Activated T-helper 1 cell treated with Interleukin-2 at 50 U/mL for 16 hours (primary cell): ENCODE results near the gene HPS4.
A peak's percentile ranks its signal among the peaks of the same experiment; 100 is the strongest.
"Not testable (repeated sequence)": the region's sequence is repeated elsewhere in the genome, so short reads cannot be mapped to it uniquely, and the experiment has no call there.

Experiments
- DNase-seq: peaks from one replicate; pipeline ENCODE4 v3.0.0-alpha.2; 2020; ENCODE audit warnings: low read depth

HPS4 gene

GRCh38 chr22:26442086-26442756, 41.4 kb downstream of the HPS4 start:
- DNase-seq, result no peak

- no peak for DNase-seq
Measured at GRCh38 chr22:26439559-26439958, 44.0 kb downstream of the HPS4 start.

- DNase-seq, result not testable (repeated sequence)
Measured at GRCh38 chr22:26438776-26439175, 44.8 kb downstream of the HPS4 start.

- DNase-seq, result no peak
Measured at GRCh38 chr22:26437694-26438392, 45.7 kb downstream of the HPS4 start.

- DNase-seq, result no peak
Measured at GRCh38 chr22:26436903-26437515, 46.6 kb downstream of the HPS4 start.

- no peak for DNase-seq
Measured at GRCh38 chr22:26435327-26436093, 48.1 kb downstream of the HPS4 start.

GRCh38 chr22:26433805-26434204, 49.8 kb downstream of the HPS4 start:
- no peak for DNase-seq

- no peak for DNase-seq
Measured at GRCh38 chr22:26432619-26433311, 50.8 kb downstream of the HPS4 start.

- no peak for DNase-seq
Measured at GRCh38 chr22:26431261-26431995, 52.2 kb downstream of the HPS4 start.

- no peak for DNase-seq
Measured at GRCh38 chr22:26430600-26430999, 53.0 kb downstream of the HPS4 start.

- peak; percentile 6 for DNase-seq
Measured at GRCh38 chr22:26429458-26430286, 53.9 kb downstream of the HPS4 start.

- peak; percentile 73 for DNase-seq
Measured at GRCh38 chr22:26428515-26429457, 54.8 kb downstream of the HPS4 start, which contains the start of gene ASPHD2. Gene ASPHD2, plus strand, starts transcription at chr22:26429260. Its CDS starts 4,356 bp downstream, at chr22:26433616.

GRCh38 chr22:26426924-26427323, 56.7 kb downstream of the HPS4 start:
- no peak for DNase-seq

GRCh38 chr22:26418620-26419019, 65.0 kb downstream of the HPS4 start:
- DNase-seq, result no peak

- no peak for DNase-seq
Measured at GRCh38 chr22:26417406-26417805, 66.2 kb downstream of the HPS4 start.

GRCh38 chr22:26416670-26417276, 66.8 kb downstream of the HPS4 start:
- DNase-seq, result no peak

- DNase-seq, result no peak
Measured at GRCh38 chr22:26416256-26416655, 67.3 kb downstream of the HPS4 start.

- DNase-seq, result no peak
Measured at GRCh38 chr22:26414347-26414746, 69.2 kb downstream of the HPS4 start.

- DNase-seq, result no peak
Measured at GRCh38 chr22:26410386-26410785, 73.2 kb downstream of the HPS4 start.
